8988T (cell line): ENCODE data around the gene ERP27.

ENCODE experiments used
- DNase-seq: peaks from one replicate; pipeline ENCODE4 v3.0.0; 2011

ERP27 gene

DNA sequence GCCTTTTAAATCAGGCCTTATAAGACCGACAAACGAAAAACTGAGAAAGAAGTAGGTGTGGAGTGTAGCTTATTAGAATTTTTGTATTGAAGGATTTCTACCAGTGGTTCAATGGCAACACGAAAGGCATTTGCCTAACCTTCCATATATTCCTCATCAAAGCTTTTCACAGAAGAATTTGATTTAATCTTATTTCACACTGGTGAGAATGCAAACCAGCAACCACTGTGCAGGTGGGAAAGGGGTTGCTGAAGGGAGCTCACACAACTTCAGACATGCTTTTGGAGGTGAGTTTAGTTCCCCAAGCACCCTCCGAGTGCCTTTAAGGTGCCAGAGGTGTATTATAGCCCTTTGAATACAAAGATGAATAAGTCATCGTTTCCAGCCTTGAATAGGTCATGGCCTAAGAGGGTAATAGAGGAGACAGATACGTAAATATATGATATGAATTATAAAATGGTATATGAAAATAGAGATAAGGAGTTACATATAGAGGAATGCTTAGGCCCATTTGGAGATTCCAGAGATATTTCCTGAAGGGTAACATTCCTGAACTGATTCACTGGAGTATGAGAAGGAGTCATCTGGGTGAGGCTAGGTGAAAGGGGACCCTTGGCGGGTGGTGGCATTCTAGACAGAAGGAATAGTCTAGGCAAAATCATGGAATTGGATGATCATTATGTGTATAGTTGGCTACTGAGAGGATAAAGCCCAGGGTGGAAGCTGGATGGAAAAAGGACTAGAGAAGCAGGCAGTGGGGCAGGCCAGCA is 6.4 kb downstream of the ERP27 start:
- no peak for DNase-seq

DNA sequence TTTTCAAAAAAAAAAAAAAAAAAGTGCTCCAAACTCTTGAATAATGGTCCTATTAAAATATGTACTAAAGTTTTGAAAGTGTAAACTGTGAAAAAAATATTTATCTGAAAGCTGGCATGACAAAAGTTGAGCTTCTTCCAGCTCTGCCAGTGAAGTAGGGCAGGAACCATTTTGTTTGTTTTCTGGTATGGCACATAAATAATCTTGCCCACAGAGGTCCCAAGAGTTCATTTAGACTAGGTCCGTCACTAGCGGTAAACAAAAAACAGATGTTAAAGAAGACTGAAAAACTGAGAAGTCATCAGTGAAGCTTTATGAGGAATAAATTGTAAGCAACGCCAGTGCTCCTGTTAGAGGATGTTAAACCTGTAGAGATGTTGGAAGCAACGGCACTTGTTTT is 7.0 kb downstream of the ERP27 start:
- no peak for DNase-seq

DNA sequence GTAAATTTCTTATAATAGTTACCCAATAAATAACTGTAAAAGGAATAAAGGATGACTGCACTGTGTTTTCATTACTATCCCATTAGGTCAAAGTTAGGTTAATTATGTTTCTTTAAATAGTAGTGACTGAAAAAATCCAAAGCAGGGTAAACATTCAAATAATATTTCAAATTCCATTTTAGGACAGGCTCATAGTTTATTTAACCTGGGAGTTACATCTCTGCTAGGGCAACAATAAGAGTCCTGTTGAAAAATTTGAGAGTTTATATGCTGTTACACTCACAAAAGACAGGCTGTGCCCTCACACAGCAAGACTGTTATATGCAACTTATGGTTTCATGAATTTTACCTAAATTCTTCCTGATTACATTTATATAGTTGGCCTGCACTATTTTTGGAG is 8.0 kb downstream of the ERP27 start:
- no peak for DNase-seq

DNA sequence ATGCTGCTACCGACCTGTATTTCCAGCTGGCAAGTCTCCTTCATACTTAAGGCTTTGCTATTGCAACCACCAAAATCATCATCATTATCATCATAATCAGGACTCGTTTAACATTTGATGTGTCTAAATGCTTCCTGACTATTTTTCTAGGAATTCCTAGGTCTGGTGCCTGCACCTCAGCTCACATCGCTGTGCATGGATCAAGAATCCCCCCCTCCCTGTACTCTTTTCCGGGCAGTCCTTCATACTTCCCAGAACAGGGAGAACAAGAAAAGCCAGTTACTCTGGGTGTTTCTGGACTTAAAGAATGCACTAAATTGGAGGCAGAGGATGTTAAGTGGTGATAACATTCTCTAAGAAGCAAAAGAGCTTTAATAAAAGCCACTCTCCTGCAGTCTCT is 9.4 kb downstream of the ERP27 start:
- DNase-seq: no peak

DNA sequence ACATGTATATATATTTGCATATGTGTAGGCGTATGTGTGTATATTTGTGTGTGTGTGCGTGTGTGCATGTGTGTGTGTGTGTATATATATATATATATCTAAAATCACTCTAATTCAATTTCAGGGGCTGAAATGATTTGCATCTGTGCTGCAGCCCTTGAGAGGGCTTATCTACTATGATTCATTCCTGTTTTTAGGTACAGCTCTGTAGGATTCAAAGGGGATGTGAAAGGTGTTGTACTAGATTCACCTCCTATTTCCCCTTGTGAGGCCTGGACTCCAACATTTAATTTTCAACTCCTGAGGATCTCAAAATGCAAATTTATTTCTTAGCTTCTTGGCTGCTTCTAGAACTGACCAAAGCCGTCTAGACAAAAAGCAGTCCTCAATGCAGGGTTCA is 11.1 kb downstream of the ERP27 start:
- DNase-seq: no peak

DNA sequence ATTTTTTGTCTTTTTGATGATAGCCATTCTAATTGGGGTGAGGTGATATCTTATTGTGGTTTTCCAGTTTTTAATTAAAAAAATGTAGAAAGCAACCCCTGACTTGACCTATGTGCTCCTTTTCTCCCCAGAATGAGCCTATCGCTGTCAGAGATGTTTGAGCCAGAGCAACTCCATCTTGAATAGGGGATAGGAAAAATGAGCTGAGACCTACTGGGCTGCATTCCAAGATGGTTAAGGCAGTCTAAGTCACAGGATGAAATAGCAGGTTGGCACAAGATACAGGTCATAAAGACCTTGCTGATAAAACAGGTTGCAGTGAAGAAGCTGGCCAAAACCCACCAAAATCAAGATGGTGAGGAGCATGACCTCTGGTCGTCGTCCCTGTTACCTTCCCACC is 13.8 kb downstream of the ERP27 start:
- no peak for DNase-seq

DNA sequence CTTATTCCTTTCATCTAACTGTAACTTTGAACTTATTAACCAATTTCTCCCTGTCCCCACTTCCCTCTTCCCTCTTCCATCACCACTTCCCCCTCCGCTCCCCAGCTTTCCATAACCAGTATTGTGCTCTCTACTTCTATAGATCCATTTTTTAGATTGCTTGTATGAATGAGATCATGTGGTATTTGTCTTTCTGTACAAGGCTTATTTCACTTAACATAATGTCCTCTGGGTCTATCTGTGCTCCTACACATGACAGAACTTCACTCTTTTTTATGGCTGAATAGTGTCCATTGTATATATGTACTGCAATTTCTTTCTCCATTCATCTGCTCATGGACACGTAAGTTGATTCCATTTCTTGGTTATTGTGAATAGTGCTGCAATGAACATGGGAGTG is 14.4 kb downstream of the ERP27 start:
- DNase-seq: no peak

DNA sequence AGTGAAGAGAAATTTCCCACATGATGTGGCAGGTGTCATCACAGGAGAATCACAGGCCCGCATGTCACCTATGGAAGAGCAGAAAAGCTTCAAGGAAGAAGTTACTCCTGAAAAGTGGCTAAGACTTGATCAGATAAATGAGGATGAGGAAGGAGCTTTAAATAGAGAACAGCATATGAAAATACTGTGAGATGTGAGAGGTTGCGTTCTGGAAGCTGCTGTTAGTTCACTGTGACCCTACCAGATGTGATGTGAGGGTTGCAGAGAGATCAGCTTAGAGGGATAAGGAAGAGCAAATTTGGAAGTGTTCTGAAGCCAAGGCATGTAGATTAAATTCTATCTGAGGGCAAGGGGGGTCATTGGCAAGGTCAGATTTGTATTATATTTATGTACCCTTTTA is 17.1 kb downstream of the ERP27 start:
- no peak for DNase-seq

DNA sequence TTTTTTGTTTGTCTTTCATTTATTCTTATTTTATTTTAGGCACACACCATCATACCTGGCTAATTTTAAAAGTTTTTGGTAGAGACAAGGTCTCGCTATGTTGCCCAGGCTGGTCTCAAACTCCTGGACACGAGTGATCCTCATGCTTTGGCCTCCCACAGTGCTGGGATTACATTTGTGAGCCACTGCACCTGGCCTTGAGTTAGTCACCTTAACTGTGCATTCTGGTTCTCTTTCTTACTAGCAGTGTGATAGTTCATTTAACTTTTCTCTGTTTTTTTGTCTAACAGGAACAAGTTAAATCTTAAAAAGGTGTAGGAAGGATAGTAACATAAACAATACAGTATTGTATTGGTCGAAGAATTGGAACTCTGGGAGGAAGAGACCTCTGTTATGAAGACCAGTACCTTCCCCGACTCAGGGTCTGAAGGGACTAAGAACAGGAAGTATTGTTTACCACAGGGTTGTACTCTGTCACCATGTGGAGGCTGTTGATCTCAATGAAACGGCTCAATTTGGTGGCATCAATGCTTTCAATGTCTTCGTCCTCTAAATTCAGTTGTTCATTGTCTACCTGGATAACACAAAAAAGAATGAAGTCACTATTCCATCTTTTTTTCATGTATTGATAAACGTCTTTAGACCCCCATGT is 17.7 kb downstream of the ERP27 start:
- no peak for DNase-seq

DNA sequence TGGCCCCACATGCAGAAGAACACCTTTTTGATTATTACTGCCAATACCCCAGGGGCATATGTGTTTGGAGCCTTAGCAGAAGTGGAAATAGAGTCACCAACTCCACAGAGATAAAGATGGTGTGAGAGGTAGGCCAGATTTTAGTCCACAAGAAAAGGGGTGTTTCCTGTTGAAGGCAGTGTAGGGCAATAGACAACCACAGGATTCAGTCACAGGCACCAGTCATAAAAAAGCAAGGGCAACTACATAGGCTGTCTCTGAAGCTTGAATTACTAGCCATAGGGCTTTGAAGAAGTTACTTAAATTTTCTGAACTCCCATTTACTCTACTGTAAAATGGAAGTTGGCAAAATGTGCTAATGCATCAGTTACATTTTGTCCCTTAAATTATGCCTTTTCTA is 18.9 kb downstream of the ERP27 start:
- DNase-seq: no peak

DNA sequence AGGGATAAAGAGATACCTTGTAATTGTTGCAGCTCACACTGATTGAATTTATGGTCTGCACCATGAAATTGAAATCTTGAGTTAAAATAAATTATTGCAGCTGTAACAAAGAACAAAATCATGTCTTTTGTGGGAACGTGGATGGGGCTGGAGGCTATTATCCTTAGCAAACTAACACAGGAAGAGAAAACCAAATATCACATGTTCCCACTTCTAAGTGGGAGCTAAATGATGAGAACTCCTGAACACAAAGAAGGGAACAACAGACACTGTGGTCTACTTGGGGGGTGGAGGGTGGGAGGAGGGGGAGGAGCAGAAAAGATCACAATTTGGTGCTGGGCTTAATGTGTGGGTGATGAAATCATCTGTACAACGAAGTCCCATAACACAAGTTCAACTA is 22.6 kb downstream of the ERP27 start:
- no peak for DNase-seq

DNA sequence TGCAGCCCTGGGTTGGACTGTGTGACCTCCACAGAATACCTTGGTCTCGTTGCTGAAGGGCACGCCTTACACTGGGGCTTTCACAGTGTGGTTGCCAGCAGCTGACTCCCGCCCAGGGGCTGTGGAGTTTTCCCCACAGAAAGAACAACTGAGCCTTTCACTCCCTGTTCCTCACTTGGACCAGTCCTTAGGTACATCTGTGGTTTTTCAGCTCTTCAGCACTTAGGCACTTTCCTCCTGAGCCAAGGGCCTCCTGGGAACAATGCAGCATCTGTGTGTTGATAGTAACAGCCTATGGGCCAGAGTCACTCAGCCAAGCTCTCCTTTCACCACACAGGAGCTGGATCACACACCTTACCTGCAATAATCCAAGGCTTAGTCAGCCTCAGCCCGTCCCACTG is 25.0 kb downstream of the ERP27 start:
- DNase-seq: no peak

DNA sequence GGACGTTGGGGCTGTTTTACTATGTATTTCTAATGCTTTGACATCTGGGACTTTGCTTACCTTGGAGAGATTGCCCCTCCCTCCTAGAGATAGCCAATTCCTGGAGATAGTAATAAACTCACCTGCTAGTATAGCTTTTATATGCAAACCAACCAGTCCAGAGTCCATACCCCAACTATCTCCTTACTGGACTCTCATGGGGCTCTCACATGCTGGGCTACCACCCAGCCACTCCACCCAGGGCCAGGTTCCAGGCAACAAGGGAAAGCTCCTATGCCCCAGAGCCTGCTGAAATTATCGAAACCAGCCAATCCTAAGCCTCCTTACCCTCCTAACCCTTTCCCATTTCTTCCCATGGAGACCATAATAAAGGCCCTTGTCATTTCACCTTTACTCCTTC is 27.2 kb downstream of the ERP27 start:
- no peak for DNase-seq

DNA sequence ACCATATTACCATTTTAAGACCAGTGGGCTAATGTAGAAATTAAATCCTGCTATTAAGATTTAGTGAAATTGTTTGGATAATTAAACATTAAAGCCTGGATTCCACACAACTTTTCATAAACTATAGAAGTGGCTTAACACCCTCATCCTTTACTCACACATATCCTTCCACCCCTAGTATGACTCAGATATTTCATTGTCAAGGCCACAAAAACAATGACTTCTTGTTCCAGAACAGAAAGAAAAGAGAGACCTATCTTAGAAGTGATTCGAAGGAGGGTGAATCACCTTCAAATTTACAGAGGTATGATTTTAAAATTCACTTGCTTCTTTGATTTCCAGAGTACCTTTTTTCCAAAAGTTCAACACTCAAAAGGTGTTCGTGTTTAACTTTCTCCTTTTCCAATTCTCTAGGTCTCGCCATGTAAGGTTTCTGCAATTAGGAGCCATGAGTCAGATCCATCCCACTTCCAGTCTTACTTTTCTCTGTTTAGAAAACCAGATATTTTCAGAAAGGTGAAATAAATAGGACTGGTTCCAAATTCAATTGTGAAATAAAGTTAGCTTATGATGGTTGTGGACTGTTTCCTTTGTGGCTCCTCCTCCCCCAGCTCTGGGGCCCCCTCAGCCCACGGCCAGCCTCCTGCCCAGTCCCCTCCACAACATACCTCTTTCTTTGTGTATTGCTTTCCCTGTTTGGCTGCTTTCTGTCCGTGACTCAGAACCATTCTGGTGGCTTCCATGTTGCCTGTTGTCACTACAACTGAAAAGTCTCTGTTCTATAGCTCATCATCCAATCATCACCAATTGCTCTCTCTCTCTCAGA is 28.0 kb downstream of the ERP27 start:
- DNase-seq: no peak

DNA sequence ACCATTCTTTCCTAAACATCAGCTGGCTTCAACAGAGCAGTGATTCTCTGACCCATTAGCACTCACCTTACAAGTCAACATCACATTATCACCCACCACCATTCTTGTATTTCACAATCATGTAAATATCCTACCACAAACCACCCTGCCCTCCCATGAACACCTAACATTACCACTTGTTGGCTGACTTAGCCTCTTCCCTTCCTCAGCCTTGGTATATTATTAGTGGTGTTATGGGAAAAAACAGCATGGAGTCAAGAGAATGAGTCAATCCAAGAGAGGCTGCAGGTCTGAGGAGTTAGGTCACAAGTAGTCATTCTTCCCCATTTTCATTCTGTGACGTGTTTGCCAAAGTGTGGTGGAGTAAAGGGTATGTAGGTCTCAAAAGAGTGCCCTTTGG is 30.4 kb downstream of the ERP27 start:
- DNase-seq: no peak

DNA sequence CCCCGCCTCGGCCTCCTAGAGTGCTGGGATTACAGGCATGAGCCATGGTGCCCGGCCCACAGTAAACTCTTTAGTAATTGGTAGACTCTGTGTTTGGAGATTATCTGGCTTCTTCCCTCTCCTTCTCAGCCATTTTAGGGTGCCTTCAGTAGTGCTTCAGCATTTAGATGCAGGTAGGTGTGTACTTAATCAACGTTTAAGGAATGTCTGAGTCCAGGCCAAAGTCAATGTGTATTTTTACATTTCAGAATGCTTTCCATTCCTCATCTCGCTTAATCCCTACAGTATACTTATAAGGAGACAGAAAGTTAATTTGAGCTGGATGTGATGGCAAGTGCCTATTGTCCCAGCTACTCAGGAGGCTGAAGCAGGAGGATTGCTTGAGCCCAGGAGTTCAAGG is 32.2 kb downstream of the ERP27 start:
- no peak for DNase-seq

DNA sequence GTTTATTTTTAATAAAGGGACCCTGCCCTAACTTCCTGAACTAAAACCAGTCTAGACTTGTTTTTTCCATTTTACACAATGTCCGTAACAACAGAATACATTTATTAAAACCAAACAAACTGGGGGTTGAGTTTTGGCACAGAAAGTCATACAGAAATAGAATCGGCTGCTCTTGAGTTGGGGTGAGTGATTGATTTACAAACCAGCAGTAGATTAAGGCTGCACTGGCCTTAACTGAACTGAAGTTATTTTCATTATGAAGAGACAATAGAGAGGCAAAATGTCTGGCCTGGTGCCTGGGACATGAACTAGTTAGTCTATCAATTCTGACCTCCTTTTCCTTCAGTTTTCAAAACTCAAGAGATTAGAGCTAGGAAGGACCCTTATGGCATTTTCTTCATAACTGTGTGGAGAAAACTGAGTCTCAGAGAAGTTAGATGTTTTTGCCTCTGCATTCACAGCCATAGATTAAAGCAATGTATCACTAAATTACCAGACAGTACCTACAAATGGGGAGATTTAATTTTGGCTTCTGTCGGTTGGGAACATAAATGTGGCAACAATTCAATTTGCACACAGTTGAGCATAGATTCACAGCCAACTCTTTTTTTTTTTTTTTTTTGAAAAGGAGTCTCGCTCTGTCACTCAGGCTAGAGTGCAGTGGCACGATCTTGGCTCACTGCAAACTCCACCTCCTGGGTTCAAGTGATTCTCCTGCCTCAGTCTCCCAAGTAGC is 32.9 kb downstream of the ERP27 start:
- no peak for DNase-seq

DNA sequence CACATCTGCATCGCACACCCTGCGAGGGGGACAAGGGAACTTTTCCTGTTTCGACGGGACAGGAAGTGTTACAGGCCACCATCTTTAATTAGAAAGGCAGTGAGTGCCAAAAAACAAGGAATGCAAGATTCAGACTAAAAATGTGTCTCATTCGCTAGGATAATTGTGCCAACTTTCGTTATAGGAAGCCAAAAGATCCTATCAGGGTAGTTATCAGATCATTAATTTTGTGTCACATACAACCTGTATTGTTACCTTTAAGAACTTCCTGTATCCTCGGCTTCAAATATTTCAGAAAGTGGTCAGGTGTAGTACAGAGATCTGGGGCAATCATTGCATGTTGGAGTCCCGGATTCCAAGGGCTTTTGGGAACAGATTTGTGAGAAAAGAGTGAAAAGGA is 33.5 kb downstream of the ERP27 start:
- no peak for DNase-seq

DNA sequence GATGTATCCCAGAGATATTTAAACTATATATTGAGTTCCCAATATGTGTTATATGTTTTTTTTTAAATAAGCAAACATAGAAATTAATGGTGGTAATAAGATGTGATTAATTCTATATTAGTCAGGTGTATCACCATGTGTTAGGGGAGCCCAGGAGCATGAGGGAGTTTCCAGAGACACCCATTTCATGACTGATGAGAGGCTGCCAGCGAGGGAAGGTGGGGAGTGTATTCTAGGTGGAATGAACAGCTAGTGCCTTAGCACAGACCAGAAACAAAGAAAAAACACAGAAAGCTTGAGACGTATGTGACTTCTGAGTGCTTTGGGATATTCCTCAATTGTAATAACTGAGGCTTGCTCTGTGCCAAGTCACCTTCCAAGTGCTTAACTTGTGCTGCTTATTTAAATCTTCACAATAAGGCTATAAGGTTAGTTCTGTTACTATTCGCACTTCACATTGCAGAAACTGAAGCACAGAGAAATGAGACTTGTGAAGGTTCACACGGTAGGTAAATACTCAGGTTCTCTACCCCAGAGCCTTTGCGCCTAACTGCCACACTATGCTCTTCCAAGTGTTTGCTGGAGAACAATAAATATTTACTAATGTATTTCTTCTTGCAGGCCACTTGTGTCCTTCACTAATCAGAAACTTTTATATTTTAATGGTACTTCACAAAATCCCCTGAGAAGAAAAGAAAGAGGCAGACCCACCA is 34.8 kb downstream of the ERP27 start:
- no peak for DNase-seq

DNA sequence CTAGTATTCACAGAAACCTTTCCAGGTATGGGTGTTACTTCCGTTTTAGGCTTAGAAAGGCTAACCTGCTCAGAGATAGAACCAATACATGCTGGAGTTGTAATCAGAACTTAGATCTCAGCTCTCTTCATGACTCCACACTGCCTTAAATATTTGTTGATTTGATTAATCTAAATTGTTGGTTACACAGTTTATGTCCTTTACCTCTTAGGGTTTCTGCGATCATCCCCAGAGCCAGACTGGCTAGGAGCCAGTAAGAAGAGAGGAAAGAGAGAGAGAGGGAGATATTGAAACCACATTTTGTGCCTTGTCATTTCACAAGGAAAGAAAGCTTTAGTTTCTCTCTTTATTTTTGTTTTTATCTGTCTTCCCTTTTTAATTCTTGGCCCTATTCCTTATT is 35.9 kb downstream of the ERP27 start:
- DNase-seq: no peak

DNA sequence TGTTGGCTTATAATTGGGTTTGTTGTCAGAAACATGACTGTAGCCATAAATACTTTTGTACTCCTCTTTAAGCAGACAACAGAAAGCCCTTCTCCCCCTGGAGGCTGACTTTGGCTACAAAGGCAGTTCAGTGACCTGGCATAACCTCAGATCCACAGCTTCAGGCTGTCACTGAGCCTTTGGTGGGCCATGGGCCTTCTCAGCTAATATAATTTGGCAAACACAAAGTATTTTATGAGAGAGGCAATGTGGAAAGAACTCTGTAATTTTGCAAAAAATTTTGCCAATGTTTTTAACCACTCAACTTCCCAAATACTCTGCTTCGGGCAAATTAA is 37.1 kb downstream of the ERP27 start:
- no peak for DNase-seq

DNA sequence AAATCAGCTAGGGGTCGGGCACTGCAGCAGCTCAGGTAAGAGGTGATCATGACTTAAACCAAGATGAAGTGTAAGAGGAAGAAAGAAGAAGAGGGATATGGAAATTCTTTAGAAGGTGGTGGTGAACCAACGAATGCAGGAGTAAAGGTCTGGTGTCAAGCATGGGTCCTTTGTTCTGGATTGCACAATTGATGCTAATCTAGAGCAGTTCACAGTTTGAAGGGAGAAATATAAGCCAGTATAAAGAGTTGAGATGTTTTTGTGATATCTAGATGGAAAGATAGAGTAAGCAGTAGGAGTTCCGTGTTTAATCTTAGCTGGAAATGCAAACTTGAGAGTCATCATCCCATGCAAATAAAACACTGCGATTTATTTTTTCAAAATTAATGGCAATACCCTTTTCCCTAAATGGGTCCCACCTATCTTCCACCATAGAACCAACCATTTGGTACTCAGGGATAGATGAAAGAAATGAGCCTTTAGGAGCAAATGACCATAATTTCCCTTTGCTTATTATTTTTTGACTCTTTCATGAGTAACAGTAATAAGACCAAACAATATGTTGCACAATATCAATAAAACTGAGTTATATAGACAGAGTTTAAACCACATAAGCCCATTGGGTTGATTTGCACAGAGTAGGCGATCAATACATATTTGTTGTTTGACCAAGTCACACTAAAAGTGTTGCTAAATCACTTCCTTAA is 37.7 kb downstream of the ERP27 start:
- no peak for DNase-seq
